PC-9 (cell line): Measurements from ENCODE around the gene CNTNAP2.

Experiments used
- EZH2 ChIP-seq: fragments of 200-600 bp; sonication (generic); IDR thresholded peaks from 2 replicates; pipeline ENCODE4 v1.8.0; 2017; ENCODE audit warnings: antibody characterized with exemption, low read depth
- TF ChIP-seq, protein P1 (sequence below): fragments of 200-600 bp; sonication (generic); conservative IDR thresholded peaks from 2 replicates; pipeline ENCODE4 v1.6.1; 2017; ENCODE audit warnings: mixed run types, antibody characterized with exemption, mild to moderate bottlenecking, moderate library complexity

DNA sequence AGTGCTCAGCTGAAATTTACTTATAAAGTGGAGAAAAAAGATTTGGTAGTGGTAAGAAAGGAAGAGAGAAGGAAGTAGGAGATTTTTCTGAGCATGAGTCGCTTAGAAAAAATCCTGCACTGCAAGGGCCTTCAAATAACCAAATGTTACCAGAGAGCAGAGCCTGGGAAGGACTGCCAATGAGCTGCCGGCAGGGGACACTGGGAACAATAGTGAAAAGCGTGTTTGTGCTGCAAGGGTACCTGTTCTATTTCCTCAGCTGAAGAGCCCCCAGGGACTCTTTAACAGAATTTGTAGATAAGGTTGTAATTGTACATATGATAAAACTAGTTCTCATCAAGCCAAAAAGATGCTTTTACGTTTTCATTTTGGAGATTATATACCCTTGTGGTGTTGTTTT, 1777.7 kb downstream of the CNTNAP2 start:
- TF ChIP-seq, protein P1, sequence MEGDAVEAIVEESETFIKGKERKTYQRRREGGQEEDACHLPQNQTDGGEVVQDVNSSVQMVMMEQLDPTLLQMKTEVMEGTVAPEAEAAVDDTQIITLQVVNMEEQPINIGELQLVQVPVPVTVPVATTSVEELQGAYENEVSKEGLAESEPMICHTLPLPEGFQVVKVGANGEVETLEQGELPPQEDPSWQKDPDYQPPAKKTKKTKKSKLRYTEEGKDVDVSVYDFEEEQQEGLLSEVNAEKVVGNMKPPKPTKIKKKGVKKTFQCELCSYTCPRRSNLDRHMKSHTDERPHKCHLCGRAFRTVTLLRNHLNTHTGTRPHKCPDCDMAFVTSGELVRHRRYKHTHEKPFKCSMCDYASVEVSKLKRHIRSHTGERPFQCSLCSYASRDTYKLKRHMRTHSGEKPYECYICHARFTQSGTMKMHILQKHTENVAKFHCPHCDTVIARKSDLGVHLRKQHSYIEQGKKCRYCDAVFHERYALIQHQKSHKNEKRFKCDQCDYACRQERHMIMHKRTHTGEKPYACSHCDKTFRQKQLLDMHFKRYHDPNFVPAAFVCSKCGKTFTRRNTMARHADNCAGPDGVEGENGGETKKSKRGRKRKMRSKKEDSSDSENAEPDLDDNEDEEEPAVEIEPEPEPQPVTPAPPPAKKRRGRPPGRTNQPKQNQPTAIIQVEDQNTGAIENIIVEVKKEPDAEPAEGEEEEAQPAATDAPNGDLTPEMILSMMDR, result no peak
- TF ChIP-seq EZH2, result no peak
